Skeletal muscle tissue (tissue), 4 donors: ENCODE results near the gene ATG14. TPM values are rescaled to one million over a fixed set of nuclear protein-coding genes. Genes with fewer than 3 reads are reported as not detected.
"Not testable (repeated sequence)": the region's sequence is repeated elsewhere in the genome, so short reads cannot be mapped to it uniquely, and the experiment has no call there.

Experiments used
- H3K27ac ChIP-seq: one replicate; pipeline ENCODE4 v1.7.0; 2013; ENCODE audit warnings: mild to moderate bottlenecking, low read depth, low read length, inconsistent platforms
- H3K27me3 ChIP-seq, 3 donors: one replicate each; pipeline ENCODE4 v1.7.0; 2013; ENCODE audit warnings: low read length in 3 of 3; ENCODE audit not compliant: control insufficient read depth in 3 of 3, insufficient read depth in 3 of 3
- H3K36me3 ChIP-seq, 3 donors: one replicate each; pipeline ENCODE4 v1.7.0; 2013; ENCODE audit warnings: low read length in 3 of 3; ENCODE audit not compliant: control insufficient read depth in 3 of 3, insufficient read depth in 3 of 3
- H3K4me1 ChIP-seq, 3 donors: one replicate each; pipeline ENCODE4 v1.7.0; 2013; ENCODE audit warnings: low read length in 3 of 3, mild to moderate bottlenecking in 3 of 3; ENCODE audit not compliant: control insufficient read depth in 3 of 3, insufficient read depth in 3 of 3
- H3K4me3 ChIP-seq, 3 donors: one replicate each; pipeline ENCODE4 v1.7.0; 2013; ENCODE audit warnings: low read length in 3 of 3
- H3K9ac ChIP-seq, 3 donors: one replicate each; pipeline ENCODE4 v1.7.0; 2013; ENCODE audit warnings: low read length in 3 of 3, mild to moderate bottlenecking in 3 of 3, moderate library complexity in 2 of 3, low read depth in 1 of 3
- H3K9me3 ChIP-seq, 3 donors: one replicate each; pipeline ENCODE4 v1.7.0; 2013; ENCODE audit warnings: low read length in 3 of 3; ENCODE audit not compliant: control insufficient read depth in 3 of 3
- total RNA-seq: library from RNA; depleted of rRNA; stranded (reverse); fragments of >200 nt; gene quantifications from one replicate; pipeline ENCODE4 v1.2.3, GENCODE V29; 2014
- donor health status: Osteomylitis.

Gene ATG14
- total RNA-seq, result 14.6 TPM

GRCh38 chr14:55411426-55412389 lies at the start of gene ATG14:
TSS of gene ATG14 (minus strand) at chr14:55411830. CDS start at chr14:55411822, 8 bp downstream.
- no peaks in the 10 kb centered on the region for H3K9me3 ChIP-seq
- H3K27ac ChIP-seq, result peak within 1 kb of the TSS; percentile 88
- H3K27me3 ChIP-seq, result no peaks in the 10 kb centered on the region
- H3K4me3 ChIP-seq, result peak within 1 kb of the TSS; percentile 86 to 97 (median 88)
- peak within 1 kb of the TSS; percentile 87 to 95 (median 95) for H3K9ac ChIP-seq
- H3K4me1 ChIP-seq, result peaks cover 15 to 35% (median 27%) of the 10 kb centered on the region in 3 donors
- peaks cover 0 to 2% (median 0%) of the 10 kb centered on the region in 3 donors for H3K36me3 ChIP-seq

- no peak overlapping the region for H3K4me3 ChIP-seq
- peaks cover 0 to 6% (median 3%) of the 10 kb centered on the region in 3 donors for H3K4me1 ChIP-seq
- no peaks in the 10 kb centered on the region for H3K27me3 ChIP-seq
- no peak overlapping the region for H3K9ac ChIP-seq
- no peak overlapping the region for H3K27ac ChIP-seq
- no peaks in the 10 kb centered on the region for H3K36me3 ChIP-seq
- H3K9me3 ChIP-seq, result no peaks in the 10 kb centered on the region
Observed at GRCh38 chr14:55458800-55459515, 47.3 kb upstream of the ATG14 start.

GRCh38 chr14:55457496-55457895 lies 45.9 kb upstream of the ATG14 start:
- H3K4me1 ChIP-seq, result peaks cover 0 to 6% (median 3%) of the 10 kb centered on the region in 3 donors
- no peaks in the 10 kb centered on the region for H3K9me3 ChIP-seq
- H3K27ac ChIP-seq, result no peak overlapping the region
- H3K36me3 ChIP-seq, result no peaks in the 10 kb centered on the region
- H3K27me3 ChIP-seq, result no peaks in the 10 kb centered on the region
- no peak overlapping the region for H3K9ac ChIP-seq
- H3K4me3 ChIP-seq, result no peak overlapping the region

- H3K36me3 ChIP-seq, H3K27me3 ChIP-seq, H3K9ac ChIP-seq, H3K4me3 ChIP-seq, H3K9me3 ChIP-seq, H3K27ac ChIP-seq, H3K4me1 ChIP-seq: not testable (repeated sequence)
Observed at GRCh38 chr14:55456411-55456810, 44.8 kb upstream of the ATG14 start.

- H3K27ac ChIP-seq, result no peak overlapping the region
- H3K36me3 ChIP-seq, result no peaks in the 10 kb centered on the region
- H3K9ac ChIP-seq, result no peak overlapping the region
- no peaks in the 10 kb centered on the region for H3K9me3 ChIP-seq
- H3K4me3 ChIP-seq, result peak overlapping the region in 1 of 3 donors; percentile 23
- H3K4me1 ChIP-seq, result peaks cover 4 to 9% (median 6%) of the 10 kb centered on the region in 3 donors
- no peaks in the 10 kb centered on the region for H3K27me3 ChIP-seq
Observed at GRCh38 chr14:55454264-55455002, 42.8 kb upstream of the ATG14 start.

- H3K4me3 ChIP-seq, result no peak overlapping the region
- no peaks in the 10 kb centered on the region for H3K36me3 ChIP-seq
- H3K9ac ChIP-seq, result no peak overlapping the region
- no peak overlapping the region for H3K27ac ChIP-seq
- no peaks in the 10 kb centered on the region for H3K9me3 ChIP-seq
- H3K27me3 ChIP-seq, result no peaks in the 10 kb centered on the region
- peaks cover 4 to 12% (median 9%) of the 10 kb centered on the region in 3 donors for H3K4me1 ChIP-seq
Observed at GRCh38 chr14:55451950-55452349, 40.3 kb upstream of the ATG14 start.

- no peaks in the 10 kb centered on the region for H3K9me3 ChIP-seq
- no peak overlapping the region for H3K4me3 ChIP-seq
- no peaks in the 10 kb centered on the region for H3K27me3 ChIP-seq
- H3K9ac ChIP-seq, result no peak overlapping the region
- H3K4me1 ChIP-seq, result peaks cover 4 to 12% (median 9%) of the 10 kb centered on the region in 3 donors
- H3K36me3 ChIP-seq, result no peaks in the 10 kb centered on the region
- H3K27ac ChIP-seq, result no peak overlapping the region
Observed at GRCh38 chr14:55451398-55451797, 39.8 kb upstream of the ATG14 start.

GRCh38 chr14:55450987-55451386 lies 39.4 kb upstream of the ATG14 start:
- Histone ChIP-seq H3K4me1 (peaks cover 4 to 12% (median 9%) of the 10 kb centered on the region in 3 donors), H3K4me3 (no peak overlapping the region), H3K9me3 (no peaks in the 10 kb centered on the region), H3K9ac (no peak overlapping the region), H3K27ac (no peak overlapping the region), H3K36me3 (no peaks in the 10 kb centered on the region), H3K27me3 (no peaks in the 10 kb centered on the region)

GRCh38 chr14:55450539-55450938 lies 38.9 kb upstream of the ATG14 start:
- Histone ChIP-seq H3K9ac (no peak overlapping the region), H3K9me3 (no peaks in the 10 kb centered on the region), H3K27ac (no peak overlapping the region), H3K36me3 (no peaks in the 10 kb centered on the region), H3K27me3 (no peaks in the 10 kb centered on the region), H3K4me3 (no peak overlapping the region), H3K4me1 (peaks cover 4 to 12% (median 9%) of the 10 kb centered on the region in 3 donors)
